ENCODE data around the gene JMJD7. TPM values are rescaled to one million over a fixed set of nuclear protein-coding genes. Genes with fewer than 3 reads are reported as not detected.
"Not testable (repeated sequence)": the region's sequence is repeated elsewhere in the genome, so short reads cannot be mapped to it uniquely, and the experiment has no call there.

The JMJD7 gene
- polyA plus RNA-seq, 12 donors: 4.5 to 21.4 (median 8.6) TPM; not detected in 2

- no peak for DNase-seq
Measured at GRCh38 chr15:41820791-41821423, 7.0 kb upstream of the JMJD7 start.

- no peak for DNase-seq
Measured at GRCh38 chr15:41821831-41822230, 6.1 kb upstream of the JMJD7 start.

- no peak for DNase-seq
Measured at GRCh38 chr15:41822471-41822870, 5.4 kb upstream of the JMJD7 start.

GRCh38 chr15:41822957-41823356 lies 4.9 kb upstream of the JMJD7 start:
- no peak for DNase-seq

- no peak for DNase-seq
Measured at GRCh38 chr15:41823502-41823901, 4.4 kb upstream of the JMJD7 start.

- DNase-seq: no peak
Measured at GRCh38 chr15:41824062-41824745, 3.7 kb upstream of the JMJD7 start.

- no peak for DNase-seq
Measured at GRCh38 chr15:41825145-41825544, 2.7 kb upstream of the JMJD7 start.

GRCh38 chr15:41825572-41826535 lies 2.0 kb upstream of the JMJD7 start:
- DNase-seq: no peak

- no peak for DNase-seq
Measured at GRCh38 chr15:41827290-41827879, 507 bp upstream of the JMJD7 start.

- no peak for DNase-seq
Measured at GRCh38 chr15:41828807-41829141, 882 bp downstream of the JMJD7 start.

GRCh38 chr15:41829959-41830646 lies 2.2 kb downstream of the JMJD7 start:
- no peak for DNase-seq

- not testable (repeated sequence) for DNase-seq
Measured at GRCh38 chr15:41831291-41831690, 3.4 kb downstream of the JMJD7 start.

GRCh38 chr15:41832208-41832607 lies 4.3 kb downstream of the JMJD7 start:
- DNase-seq: no peak

GRCh38 chr15:41832875-41833274 lies 5.0 kb downstream of the JMJD7 start:
- DNase-seq: no peak

GRCh38 chr15:41834096-41834495 lies 6.2 kb downstream of the JMJD7 start:
- DNase-seq: no peak

- DNase-seq: no peak
Measured at GRCh38 chr15:41836073-41836472, 8.2 kb downstream of the JMJD7 start.

GRCh38 chr15:41836713-41837454 lies 9.0 kb downstream of the JMJD7 start:
- DNase-seq: no peak

- DNase-seq: no peak
Measured at GRCh38 chr15:41838400-41838897, 10.6 kb downstream of the JMJD7 start, which contains the start of gene PLA2G4B. PLA2G4B (plus strand) TSS chr15:41838847; CDS start chr15:41838914, 67 bp downstream.

GRCh38 chr15:41839781-41840491 lies 12.0 kb downstream of the JMJD7 start:
- DNase-seq: no peak

GRCh38 chr15:41840673-41841072 lies 12.8 kb downstream of the JMJD7 start:
- DNase-seq: no peak

Data from muscle of arm (tissue), 12 donors.